ENCODE data around the gene LGALS9B. TPM values are rescaled to one million over a fixed set of nuclear protein-coding genes. Genes with fewer than 3 reads are reported as not detected.

Gene LGALS9B
- total and polyA plus RNA-seq, 4 donors = 0.39 to 1.1 (median 0.83) TPM; not detected in 1

Small RNAs within 50 kb of the gene (small RNA-seq; reads per million reads assigned to genes)
- gene YWHAEP3 (ENCODE audit: low replicate concordance) = not detected

Other genes starting within 250 kb of the LGALS9B start
- gene CDRT15L2, start 112.2 kb upstream of the LGALS9B start, total RNA-seq = not detected
- not detected for gene CDRT15L2, start 112.2 kb upstream of the LGALS9B start, polyA plus RNA-seq